ENCODE data around the gene SORCS2.

GRCh38 chr4:7620814-7621176 lies 428.5 kb downstream of the SORCS2 start:
- no peak for TF ChIP-seq CTCF (IDR thresholded peaks at IDR 0.05)
- TF ChIP-seq POLR2A (IDR thresholded peaks at IDR 0.05), result no peak

Measured in uterus (tissue), 2 donors.